Measurements from ENCODE around the gene VSIG4.

Gene VSIG4

GRCh38 chrX:66045894-66046293, 6.0 kb upstream of the VSIG4 start:
- DNase-seq (ENCODE audit: extremely low spot score), result no peak
- POLR2A ChIA-PET, result no interaction called here
- TF ChIP-seq CTCF (IDR thresholded peaks at IDR 0.05; ENCODE audit: control extremely low read depth, extremely low read depth, low read depth, missing control alignments), result no peak
- CTCF ChIA-PET, result interaction anchor here (1.2 to 1.8 kb wide), 2 partner anchors 15 to 60 kb away, joined by 4 to 7 read pairs; no protein-coding TSS in a partner anchor

- no peak for TF ChIP-seq CTCF (IDR thresholded peaks at IDR 0.05; ENCODE audit: control extremely low read depth, extremely low read depth, low read depth, missing control alignments)
- no peak for DNase-seq (ENCODE audit: extremely low spot score)
- ChIA-PET POLR2A (no interaction called here), CTCF (interaction anchor here (1.3 to 2.3 kb wide), 3 partner anchors 11 to 25 kb away, joined by 3 to 8 read pairs (median 4); no protein-coding TSS in a partner anchor)
Observed at GRCh38 chrX:66043584-66043983, 3.7 kb upstream of the VSIG4 start.

- TF ChIP-seq CTCF (IDR thresholded peaks at IDR 0.05; ENCODE audit: control extremely low read depth, extremely low read depth, low read depth, missing control alignments), result no peak
- ChIA-PET POLR2A (no interaction called here), CTCF (interaction anchor here (0.8 to 1.3 kb wide), 2 partner anchors 9 to 11 kb away, joined by 3 read pairs; no protein-coding TSS in a partner anchor)
- no peak for DNase-seq (ENCODE audit: extremely low spot score)
Observed at GRCh38 chrX:66042307-66043077, 2.6 kb upstream of the VSIG4 start.

GRCh38 chrX:66038115-66038514, 1.8 kb downstream of the VSIG4 start:
- no peak for DNase-seq (ENCODE audit: extremely low spot score)
- ChIA-PET POLR2A (no interaction called here), CTCF (interaction anchor here (1.1 to 1.6 kb wide), 4 partner anchors 7 to 442 kb away, joined by 3 to 9 read pairs (median 4); no protein-coding TSS in a partner anchor)
- TF ChIP-seq CTCF (IDR thresholded peaks at IDR 0.05; ENCODE audit: control extremely low read depth, extremely low read depth, low read depth, missing control alignments), result no peak

- POLR2A ChIA-PET, result no interaction called here
- CTCF ChIA-PET, result no interaction called here
- DNase-seq (ENCODE audit: extremely low spot score), result no peak
- TF ChIP-seq CTCF (IDR thresholded peaks at IDR 0.05; ENCODE audit: control extremely low read depth, extremely low read depth, low read depth, missing control alignments), result no peak
Observed at GRCh38 chrX:66036231-66036630, 3.6 kb downstream of the VSIG4 start.

GRCh38 chrX:66035667-66036066, 4.2 kb downstream of the VSIG4 start:
- CTCF ChIA-PET, result no interaction called here
- TF ChIP-seq CTCF (IDR thresholded peaks at IDR 0.05; ENCODE audit: control extremely low read depth, extremely low read depth, low read depth, missing control alignments), result no peak
- no peak for DNase-seq (ENCODE audit: extremely low spot score)
- POLR2A ChIA-PET, result no interaction called here
